GM21515 (cell line): ENCODE measurements around the gene ARL17A.
"Not testable (repeated sequence)": the region's sequence is repeated elsewhere in the genome, so short reads cannot be mapped to it uniquely, and the experiment has no call there.

Experiments
- ATAC-seq: cut with Tn5 transposase; IDR thresholded peaks from one replicate; pipeline ENCODE4 v1.9.1; 2021; ENCODE audit not compliant: unreplicated experiment

The ARL17A gene

DNA sequence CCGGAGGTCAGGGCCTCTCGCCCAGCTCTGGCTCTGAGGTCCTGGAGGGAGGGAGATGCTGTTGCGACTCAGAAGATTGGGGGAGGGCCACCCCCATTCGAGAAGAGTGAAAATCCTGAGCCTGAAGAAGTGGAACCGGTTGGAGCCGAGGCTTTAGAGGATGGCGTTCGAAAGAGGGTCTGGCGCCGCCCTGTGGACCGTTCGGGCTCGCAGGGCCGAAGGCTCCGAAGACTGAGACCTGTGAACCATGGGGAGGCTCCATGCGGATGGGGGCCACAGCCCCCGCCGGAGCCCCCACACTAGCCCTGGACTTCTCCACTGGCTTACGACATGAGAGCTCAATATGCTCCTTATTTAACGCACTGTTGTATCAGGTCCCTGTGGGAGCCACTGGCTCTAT is 20.3 kb downstream of the ARL17A start:
- not testable (repeated sequence) for ATAC-seq

DNA sequence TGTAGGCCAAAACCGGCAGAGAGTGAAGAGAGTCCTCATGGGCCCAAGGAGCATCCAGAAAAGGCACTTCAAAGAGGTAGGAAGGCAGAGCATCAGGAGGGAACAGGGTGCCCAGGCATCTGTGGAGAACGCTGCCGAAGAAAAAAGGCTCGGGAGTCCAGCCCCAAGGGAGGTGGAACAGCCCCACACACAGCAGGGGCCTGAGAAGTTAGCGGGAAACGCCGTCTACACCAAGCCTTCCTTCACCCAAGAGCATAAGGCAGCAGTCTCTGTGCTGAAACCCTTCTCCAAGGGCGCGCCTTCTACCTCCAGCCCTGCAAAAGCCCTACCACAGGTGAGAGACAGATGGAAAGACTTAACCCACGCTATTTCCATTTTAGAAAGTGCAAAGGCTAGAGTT is 30.9 kb downstream of the ARL17A start:
- not testable (repeated sequence) for ATAC-seq

- not testable (repeated sequence) for ATAC-seq
These were observed 44.8 kb downstream of the ARL17A start for GRCh38 chr17:46534716-46535115.

- ATAC-seq, result not testable (repeated sequence)
These were observed 67.3 kb downstream of the ARL17A start, which contains the start of gene LRRC37A2 for GRCh38 chr17:46512168-46512567. Gene LRRC37A2 (plus strand): TSS chr17:46512468. CDS start chr17:46512713, 245 bp downstream.

- not testable (repeated sequence) for ATAC-seq
These were observed 73.6 kb downstream of the ARL17A start for GRCh38 chr17:46505896-46506295.

GRCh38 chr17:46499437-46500139 is 79.9 kb downstream of the ARL17A start:
- ATAC-seq, result not testable (repeated sequence)

GRCh38 chr17:46492021-46492420 is 87.5 kb downstream of the ARL17A start:
- not testable (repeated sequence) for ATAC-seq

GRCh38 chr17:46481310-46481709 is 98.2 kb downstream of the ARL17A start:
- not testable (repeated sequence) for ATAC-seq

- not testable (repeated sequence) for ATAC-seq
These were observed 100.7 kb downstream of the ARL17A start for GRCh38 chr17:46478823-46479222.

DNA sequence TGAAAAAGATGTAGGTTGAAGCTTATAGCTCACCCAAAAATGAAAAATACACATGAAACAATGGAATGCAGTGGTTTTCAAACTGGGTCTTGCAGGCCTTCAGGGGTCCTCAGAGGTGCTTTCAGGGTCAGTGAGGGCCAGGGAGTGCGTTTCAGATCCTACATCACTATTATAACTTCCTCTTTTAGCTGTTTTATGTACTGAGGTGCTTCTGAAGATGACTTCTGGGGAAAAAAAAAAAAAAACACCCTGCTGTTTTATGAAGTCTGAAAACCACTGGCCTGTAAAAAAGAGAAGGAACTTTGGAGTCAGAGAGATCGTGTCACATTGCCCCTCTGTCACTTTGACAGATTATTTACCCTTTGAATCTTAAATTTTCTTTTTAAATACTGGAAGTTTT is 103.9 kb downstream of the ARL17A start:
- not testable (repeated sequence) for ATAC-seq

- ATAC-seq, result not testable (repeated sequence)
These were observed 105.0 kb downstream of the ARL17A start for GRCh38 chr17:46474489-46474888.

DNA sequence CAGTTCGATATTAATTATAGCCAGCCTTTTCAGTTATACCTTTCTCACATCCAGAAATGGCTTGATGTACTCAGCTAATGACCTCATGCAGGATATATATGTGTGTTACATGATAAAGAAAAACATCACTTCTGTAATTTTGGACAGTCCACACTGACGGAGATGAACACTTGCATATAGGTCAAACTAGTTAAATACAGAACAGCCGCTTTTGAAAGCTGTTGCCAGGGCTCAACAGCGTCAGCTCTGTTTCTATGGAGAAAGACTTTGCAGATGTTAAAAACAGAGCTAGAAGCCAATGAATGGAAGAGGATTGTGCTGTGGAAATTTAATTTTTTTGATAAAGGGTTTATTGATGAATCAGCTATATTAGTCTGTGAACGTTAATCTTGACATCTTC is 111.9 kb downstream of the ARL17A start:
- ATAC-seq, result not testable (repeated sequence)
